ENCODE results near the gene TMEM179. TPM values are rescaled to one million over a fixed set of nuclear protein-coding genes. Genes with fewer than 3 reads are reported as not detected.

Gene TMEM179
- total and polyA plus RNA-seq, 8 donors = 0.73 to 2.0 (median 1.7) TPM; not detected in 1

DNA sequence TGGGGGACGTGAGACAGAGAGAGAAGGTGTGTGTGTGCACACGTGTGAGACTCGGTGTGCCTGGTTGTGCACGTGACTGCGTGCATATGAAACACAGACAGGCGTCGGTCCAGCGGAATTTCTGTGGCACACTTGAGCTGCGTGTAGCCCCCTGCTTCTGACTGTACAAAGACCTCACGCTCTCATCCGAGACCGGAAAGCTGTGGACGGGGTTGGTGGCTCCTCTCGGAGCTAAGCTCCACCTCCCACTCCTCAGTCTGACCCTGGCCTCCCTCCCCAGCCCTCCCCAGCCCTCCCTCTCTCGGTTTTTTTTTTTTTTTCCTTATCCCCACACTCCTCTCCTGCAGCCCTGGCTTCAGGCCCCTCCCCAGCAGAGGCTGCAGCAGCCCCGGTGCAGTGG lies 33.3 kb downstream of the TMEM179 start:
- Histone ChIP-seq H3K36me3 (no peaks in the 10 kb centered on the region), H3K27ac (no peak overlapping the region), H3K27me3 (peaks cover 0 to 93% of the 10 kb centered on the region in 2 donors), H3K9me3 (no peaks in the 10 kb centered on the region), H3K4me1 (no peaks in the 10 kb centered on the region), H3K4me3 (no peak overlapping the region)
- intact Hi-C loops (cut with DNase I) = no loop called here
- ATAC-seq (no peak), DNase-seq (no peak)
- TF ChIP-seq, protein P1, sequence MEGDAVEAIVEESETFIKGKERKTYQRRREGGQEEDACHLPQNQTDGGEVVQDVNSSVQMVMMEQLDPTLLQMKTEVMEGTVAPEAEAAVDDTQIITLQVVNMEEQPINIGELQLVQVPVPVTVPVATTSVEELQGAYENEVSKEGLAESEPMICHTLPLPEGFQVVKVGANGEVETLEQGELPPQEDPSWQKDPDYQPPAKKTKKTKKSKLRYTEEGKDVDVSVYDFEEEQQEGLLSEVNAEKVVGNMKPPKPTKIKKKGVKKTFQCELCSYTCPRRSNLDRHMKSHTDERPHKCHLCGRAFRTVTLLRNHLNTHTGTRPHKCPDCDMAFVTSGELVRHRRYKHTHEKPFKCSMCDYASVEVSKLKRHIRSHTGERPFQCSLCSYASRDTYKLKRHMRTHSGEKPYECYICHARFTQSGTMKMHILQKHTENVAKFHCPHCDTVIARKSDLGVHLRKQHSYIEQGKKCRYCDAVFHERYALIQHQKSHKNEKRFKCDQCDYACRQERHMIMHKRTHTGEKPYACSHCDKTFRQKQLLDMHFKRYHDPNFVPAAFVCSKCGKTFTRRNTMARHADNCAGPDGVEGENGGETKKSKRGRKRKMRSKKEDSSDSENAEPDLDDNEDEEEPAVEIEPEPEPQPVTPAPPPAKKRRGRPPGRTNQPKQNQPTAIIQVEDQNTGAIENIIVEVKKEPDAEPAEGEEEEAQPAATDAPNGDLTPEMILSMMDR (IDR thresholded peaks at IDR 0.05) = no peak

DNA sequence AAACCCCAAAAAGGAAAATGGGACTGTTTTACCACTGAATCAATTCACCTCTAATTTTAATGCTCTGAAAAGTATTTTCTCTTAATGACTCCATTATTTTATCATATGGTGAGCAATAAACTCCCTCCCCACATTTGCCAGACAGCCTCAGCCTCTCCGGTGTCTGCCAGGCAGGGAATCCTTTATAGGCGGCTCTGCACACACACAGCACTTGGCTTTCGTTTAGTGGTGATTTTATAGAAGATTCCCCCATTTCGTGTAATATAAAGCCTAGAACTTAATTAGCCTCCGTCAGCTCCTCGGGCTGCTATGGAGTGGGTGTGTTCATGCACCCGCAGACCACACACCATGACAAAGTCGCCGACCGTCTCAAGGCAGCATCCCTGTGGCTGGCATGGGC lies 35.1 kb downstream of the TMEM179 start:
- no peaks in the 10 kb centered on the region for H3K4me1 ChIP-seq
- H3K27me3 ChIP-seq = peaks cover 0 to 96% of the 10 kb centered on the region in 2 donors
- H3K4me3 ChIP-seq = no peak overlapping the region
- TF ChIP-seq, protein P1 (IDR thresholded peaks at IDR 0.05) = no peak
- DNase-seq = no peak
- no peak for ATAC-seq
- no peak overlapping the region for H3K27ac ChIP-seq
- no peaks in the 10 kb centered on the region for H3K9me3 ChIP-seq
- intact Hi-C loops (cut with DNase I) = loop anchor here in 1 of 2 donors (10.0 kb wide), 1 partner anchor 435 kb away; the partner anchor contains the start of gene KIF26A
- H3K36me3 ChIP-seq = no peaks in the 10 kb centered on the region

DNA sequence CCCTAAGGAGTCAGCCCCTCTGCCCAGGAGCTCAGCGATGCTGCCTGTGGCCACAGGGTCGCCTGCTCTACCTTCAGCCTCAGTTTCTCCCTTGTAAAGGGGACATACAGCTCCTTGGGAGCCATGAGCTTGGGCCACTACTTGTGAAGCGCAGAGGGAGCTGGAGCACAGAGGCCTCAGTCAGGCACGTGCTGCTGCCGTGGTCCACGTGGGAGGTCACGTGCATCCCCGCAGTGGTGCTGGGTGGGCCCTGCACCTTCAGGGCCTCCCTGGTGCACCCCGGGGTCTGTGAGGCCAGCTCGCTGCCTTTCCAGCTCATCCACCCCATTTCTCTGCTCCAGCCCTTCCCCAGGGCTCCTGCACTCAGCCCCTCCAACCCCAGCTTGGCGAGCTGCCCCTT lies 36.0 kb downstream of the TMEM179 start:
- Histone ChIP-seq H3K36me3 (no peaks in the 10 kb centered on the region), H3K27me3 (peaks cover 0 to 96% of the 10 kb centered on the region in 2 donors), H3K27ac (no peak overlapping the region), H3K9me3 (no peaks in the 10 kb centered on the region), H3K4me3 (no peak overlapping the region), H3K4me1 (peaks cover 0 to 5% of the 10 kb centered on the region in 2 donors)
- ATAC-seq (no peak), DNase-seq (no peak)
- intact Hi-C loops (cut with DNase I) = loop anchor here in 1 of 2 donors (10.0 kb wide), 1 partner anchor 434 kb away; the partner anchor contains the start of gene KIF26A
- TF ChIP-seq, protein P1 (IDR thresholded peaks at IDR 0.05) = no peak

DNA sequence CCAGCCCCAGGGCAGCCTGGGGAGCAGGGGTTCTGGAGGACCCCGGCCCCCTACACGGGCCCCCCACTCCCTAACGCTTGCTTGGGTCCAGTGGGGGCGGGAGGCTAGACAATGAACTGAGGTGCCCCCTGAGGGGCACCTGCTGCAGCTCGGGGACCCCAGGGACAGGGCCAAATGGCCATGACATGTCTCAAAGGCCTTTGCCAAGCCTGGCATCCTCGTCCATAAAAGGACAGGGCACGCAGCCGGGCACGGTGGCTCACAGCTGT lies 36.7 kb downstream of the TMEM179 start:
- TF ChIP-seq, protein P1 (IDR thresholded peaks at IDR 0.05) = no peak
- DNase-seq (no peak), ATAC-seq (no peak)
- H3K4me1 ChIP-seq = peaks cover 0 to 5% of the 10 kb centered on the region in 2 donors
- H3K27me3 ChIP-seq = peaks cover 0 to 98% of the 10 kb centered on the region in 2 donors
- no peaks in the 10 kb centered on the region for H3K9me3 ChIP-seq
- no peak overlapping the region for H3K4me3 ChIP-seq
- H3K36me3 ChIP-seq = no peaks in the 10 kb centered on the region
- H3K27ac ChIP-seq = no peak overlapping the region
- intact Hi-C loops (cut with DNase I) = loop anchor here in 1 of 2 donors (10.0 kb wide), 1 partner anchor 433 kb away; the partner anchor contains the start of gene KIF26A

DNA sequence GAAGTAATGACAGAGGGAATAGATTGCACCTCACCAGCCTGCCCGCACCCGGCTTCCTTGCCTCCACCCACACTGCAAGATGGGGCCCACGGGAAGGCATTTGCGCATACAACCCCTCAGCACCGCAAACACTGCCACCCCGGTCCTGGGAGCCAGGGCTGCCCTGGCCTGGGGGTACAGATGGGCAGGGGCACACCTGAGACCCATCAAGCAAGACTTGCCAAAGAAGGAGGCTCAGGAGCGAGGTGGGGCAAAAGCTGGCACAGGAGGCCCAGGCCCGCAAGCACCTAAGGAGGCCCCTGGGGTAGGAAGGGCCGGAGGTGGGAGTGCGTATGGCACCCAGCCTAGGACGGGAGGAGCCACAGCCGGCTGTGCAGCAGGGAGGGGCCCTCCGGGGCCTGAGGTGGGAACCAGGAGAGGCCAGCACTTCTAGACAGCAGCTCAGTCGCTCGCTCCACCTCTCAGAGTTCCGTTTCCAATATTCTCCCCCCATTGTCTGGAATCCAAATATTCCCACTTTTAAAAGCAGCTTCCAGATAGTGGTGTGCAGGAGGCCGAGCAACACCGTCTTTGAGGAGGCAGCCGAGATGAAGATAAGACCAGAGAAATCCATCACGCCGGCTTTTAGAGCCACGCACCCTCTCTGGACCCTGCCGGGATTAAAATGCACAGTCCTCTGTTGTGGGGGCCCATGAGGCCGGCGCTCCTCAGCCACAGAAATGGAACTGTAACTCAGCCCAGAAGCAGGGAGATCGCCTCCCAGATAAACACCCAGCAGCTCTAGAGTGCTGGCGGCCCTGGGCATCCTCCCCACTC lies 37.2 kb downstream of the TMEM179 start:
- Histone ChIP-seq H3K27ac (no peak overlapping the region), H3K9me3 (no peaks in the 10 kb centered on the region), H3K4me1 (peaks cover 0 to 5% of the 10 kb centered on the region in 2 donors), H3K36me3 (no peaks in the 10 kb centered on the region), H3K4me3 (no peak overlapping the region), H3K27me3 (peaks cover 0 to 92% of the 10 kb centered on the region in 2 donors)
- ATAC-seq (no peak), DNase-seq (no peak)
- intact Hi-C loops (cut with DNase I) = loop anchor here in 1 of 2 donors (10.0 kb wide), 1 partner anchor 433 kb away; the partner anchor contains the start of gene KIF26A
- TF ChIP-seq, protein P1 (IDR thresholded peaks at IDR 0.05) = no peak
